CD4-positive, CD25-positive, alpha-beta regulatory T cell (primary cell): Measurements from ENCODE around the gene MUC20. TPM values are rescaled to one million over a fixed set of nuclear protein-coding genes. Genes with fewer than 3 reads are reported as not detected.
"Not testable (repeated sequence)": the region's sequence is repeated elsewhere in the genome, so short reads cannot be mapped to it uniquely, and the experiment has no call there.

Source experiments
- ATAC-seq, 2 donors: fragments of 150-1000 bp; cut with Tn5 transposase; one replicate each; pipeline ENCODE4 v1.10.0; 2021; ENCODE audit warnings: low read depth in 2 of 2, moderate number of reproducible peaks in 2 of 2, moderate library complexity in 1 of 2
- DNase-seq, 3 donors: peaks; one replicate each; pipeline versions ENCODE4 v3.0.0 to v3.0.0-alpha.2; 2012 to 2022; ENCODE audit warnings: mixed read lengths in 1 of 3
- H3K27ac ChIP-seq: one replicate; pipeline ENCODE4 v1.7.0; 2013; ENCODE audit warnings: mild to moderate bottlenecking, low read length; ENCODE audit not compliant: insufficient read depth, poor library complexity, severe bottlenecking
- H3K27me3 ChIP-seq: one replicate; pipeline ENCODE4 v1.7.0; 2013; ENCODE audit warnings: low read length; ENCODE audit not compliant: control insufficient read depth, insufficient read depth
- H3K36me3 ChIP-seq: one replicate; pipeline ENCODE4 v1.7.0; 2013; ENCODE audit warnings: mild to moderate bottlenecking, low read length, moderate library complexity; ENCODE audit not compliant: control insufficient read depth, insufficient read depth
- H3K4me1 ChIP-seq: 2 replicates; pipeline ENCODE4 v1.7.0; 2013; ENCODE audit warnings: mild to moderate bottlenecking, low read length; ENCODE audit not compliant: insufficient read depth, control insufficient read depth, poor library complexity, severe bottlenecking
- H3K4me3 ChIP-seq: one replicate; pipeline ENCODE4 v1.7.0; 2013; ENCODE audit warnings: low read depth, mild to moderate bottlenecking, low read length, moderate library complexity
- H3K9me3 ChIP-seq, 2 experiments: 1 replicate in 1 of 2; 2 replicates in 1 of 2; pipeline ENCODE4 v1.7.0; 2013; ENCODE audit warnings: low read length in 2 of 2, mild to moderate bottlenecking in 1 of 2, moderate library complexity in 1 of 2; ENCODE audit not compliant: control insufficient read depth in 2 of 2
- H3K27ac Mint-ChIP-seq, 3 donors: one replicate each; pipeline ENCODE4 v1.8.0; 2020 to 2022; ENCODE audit warnings: mild to moderate bottlenecking in 3 of 3, mixed read lengths in 3 of 3, moderate library complexity in 2 of 3
- H3K27me3 Mint-ChIP-seq: one replicate; pipeline ENCODE4 v1.8.0; 2022; ENCODE audit warnings: mild to moderate bottlenecking, mixed read lengths
- H3K36me3 Mint-ChIP-seq: one replicate; pipeline ENCODE4 v1.8.0; 2020; ENCODE audit warnings: mixed read lengths
- H3K4me1 Mint-ChIP-seq, 4 donors: one replicate each; pipeline ENCODE4 v1.8.0; 2020 to 2022; ENCODE audit warnings: mixed read lengths in 4 of 4, mild to moderate bottlenecking in 1 of 4
- H3K4me3 Mint-ChIP-seq, 4 donors: one replicate each; pipeline ENCODE4 v1.8.0; 2020 to 2022; ENCODE audit warnings: mild to moderate bottlenecking in 4 of 4, mixed read lengths in 4 of 4, moderate library complexity in 3 of 4
- H3K9me3 Mint-ChIP-seq, 7 donors: one replicate each; pipeline ENCODE4 v1.8.0; 2020 to 2022; ENCODE audit warnings: mixed read lengths in 7 of 7, mild to moderate bottlenecking in 3 of 7, moderate library complexity in 2 of 7
- polyA plus RNA-seq, 4 donors: library from polyadenylated mRNA; unstranded; fragments of 300-500 nt; fragmentation: Illumina TruSeq; gene quantifications; one replicate each; pipeline ENCODE4 v1.2.3, GENCODE V29; 2021
- total RNA-seq: library from RNA; stranded (reverse); gene quantifications from one replicate; pipeline ENCODE4 v1.2.3, GENCODE V29; 2022

MUC20 gene
- total and polyA plus RNA-seq, 5 donors from 2014 or later = 0.14 to 1.5 (median 0.47) TPM; not detected in 2

- not testable (repeated sequence) for H3K4me1 ChIP-seq, H3K9me3 ChIP-seq, H3K27me3 Mint-ChIP-seq, H3K9me3 Mint-ChIP-seq, H3K27ac ChIP-seq, DNase-seq, H3K27me3 ChIP-seq, H3K4me1 Mint-ChIP-seq, H3K4me3 ChIP-seq
- H3K36me3 Mint-ChIP-seq = peaks cover 39% of the 10 kb centered on the region
- ATAC-seq = peak in 1 of 2 donors; percentile 17
- peak overlapping the region in 1 of 3 donors; percentile 78 for H3K27ac Mint-ChIP-seq
- H3K36me3 ChIP-seq = peaks cover 23% of the 10 kb centered on the region
- H3K4me3 Mint-ChIP-seq = peak overlapping the region in 1 of 4 donors; percentile 55
Observed at GRCh38 chr3:195683722-195684526, 36.9 kb upstream of the MUC20 start.

DNA sequence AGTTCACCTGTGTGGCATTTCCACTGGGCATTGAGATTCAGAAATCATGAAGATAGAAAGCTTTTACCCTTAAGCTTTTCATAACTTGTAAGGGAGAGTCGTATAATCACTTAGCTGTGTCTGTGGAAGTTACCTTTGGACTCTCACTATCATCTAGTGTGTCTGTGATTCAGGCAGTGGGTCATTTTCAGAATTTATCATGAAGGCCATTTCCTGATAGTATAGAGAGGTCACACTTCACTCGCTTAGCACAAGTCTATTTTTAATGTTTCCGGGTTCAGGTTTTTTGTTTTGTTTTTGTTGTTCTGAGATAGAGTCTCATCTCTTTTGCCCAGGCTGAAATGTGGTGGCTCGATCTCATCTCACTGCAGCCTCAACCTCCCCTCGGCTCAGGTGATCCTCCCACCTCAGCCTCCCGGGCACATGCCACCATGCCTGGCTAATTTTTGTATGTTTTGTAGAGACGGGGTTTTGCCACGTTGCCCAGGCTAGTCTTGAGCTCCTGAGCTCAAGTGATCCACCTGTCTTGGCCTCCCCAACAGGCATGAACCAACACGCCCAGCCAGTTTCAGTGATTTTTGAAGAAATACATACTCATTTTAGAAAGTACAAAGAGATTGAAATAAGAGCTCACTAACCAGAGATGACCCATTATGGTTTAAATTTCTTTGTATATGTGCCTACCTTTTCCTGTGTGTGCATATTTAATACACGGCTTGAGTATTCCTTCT, 36.1 kb upstream of the MUC20 start:
- H3K27me3 Mint-ChIP-seq, H3K9me3 ChIP-seq, ATAC-seq, H3K27ac ChIP-seq, H3K4me1 ChIP-seq, H3K9me3 Mint-ChIP-seq, H3K4me1 Mint-ChIP-seq, H3K4me3 Mint-ChIP-seq, DNase-seq, H3K27me3 ChIP-seq, H3K4me3 ChIP-seq: not testable (repeated sequence)
- peaks cover 44% of the 10 kb centered on the region for H3K36me3 Mint-ChIP-seq
- H3K36me3 ChIP-seq = peaks cover 30% of the 10 kb centered on the region
- H3K27ac Mint-ChIP-seq = peak overlapping the region in 2 of 3 donors; percentile 47 to 78

DNA sequence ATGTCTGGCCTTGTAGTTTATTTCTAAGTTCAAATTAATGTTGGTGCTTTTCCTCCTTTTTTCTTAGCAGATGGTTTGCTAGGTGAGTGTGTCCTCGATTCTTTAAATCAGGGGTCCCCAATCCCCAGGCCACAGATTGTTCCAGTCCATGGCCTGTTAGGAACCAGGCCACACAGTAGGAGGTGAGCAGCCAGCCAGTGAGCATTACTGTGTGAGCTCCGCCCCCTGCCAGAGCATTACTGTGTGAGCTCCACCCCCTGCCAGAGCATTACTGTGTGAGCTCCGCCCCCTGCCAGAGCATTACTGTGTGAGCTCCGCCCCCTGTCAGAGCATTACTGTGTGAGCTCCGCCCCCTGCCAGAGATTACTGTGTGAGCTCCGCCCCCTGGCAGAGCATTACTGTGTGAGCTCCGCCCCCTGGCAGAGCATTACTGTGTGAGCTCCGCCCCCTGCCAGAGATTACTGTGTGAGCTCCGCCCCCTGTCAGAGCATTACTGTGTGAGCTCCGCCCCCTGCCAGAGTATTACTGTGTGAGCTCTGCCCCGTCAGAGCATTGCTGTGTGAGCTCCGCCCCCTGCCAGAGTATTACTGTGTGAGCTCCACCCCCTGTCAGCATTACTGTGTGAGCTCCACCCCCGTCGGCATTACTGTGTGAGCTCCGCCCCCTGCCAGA, 34.1 kb upstream of the MUC20 start:
- ATAC-seq = not testable (repeated sequence)

DNA sequence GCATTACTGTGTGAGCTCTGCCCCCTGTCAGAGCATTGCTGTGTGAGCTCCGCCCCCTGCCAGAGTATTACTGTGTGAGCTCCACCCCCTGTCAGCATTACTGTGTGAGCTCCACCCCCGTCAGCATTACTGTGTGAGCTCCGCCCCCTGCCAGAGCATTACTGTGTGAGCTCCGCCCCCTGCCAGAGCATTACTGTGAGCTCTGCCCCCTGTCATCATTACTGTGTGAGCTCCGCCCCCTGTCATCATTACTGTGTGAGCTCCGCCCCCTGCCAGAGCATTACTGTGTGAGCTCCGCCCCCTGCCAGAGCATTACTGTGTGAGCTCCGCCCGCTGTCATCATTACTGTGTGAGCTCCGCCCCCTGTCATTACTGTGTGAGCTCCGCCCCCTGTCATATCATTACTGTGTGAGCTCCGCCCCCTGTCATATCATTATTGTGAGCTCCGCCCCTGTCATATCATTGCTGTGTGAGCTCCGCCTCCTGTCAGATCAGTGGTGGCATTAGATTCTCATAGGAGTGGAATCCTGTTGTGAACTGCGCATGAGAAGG, 33.5 kb upstream of the MUC20 start:
- not testable (repeated sequence) for H3K9me3 Mint-ChIP-seq, ATAC-seq, H3K9me3 ChIP-seq, H3K27me3 Mint-ChIP-seq, H3K27me3 ChIP-seq, H3K4me3 ChIP-seq, H3K27ac ChIP-seq, H3K4me1 Mint-ChIP-seq, H3K4me3 Mint-ChIP-seq, H3K4me1 ChIP-seq
- Mint-ChIP-seq H3K36me3 (peaks cover 51% of the 10 kb centered on the region), H3K27ac (peak overlapping the region in 1 of 3 donors; percentile 2)
- DNase-seq = peak; percentile 20 to 75 (median 30)
- peaks cover 31% of the 10 kb centered on the region for H3K36me3 ChIP-seq

More for the DNA sequence above, 34.1 kb upstream of the MUC20 start:
- DNase-seq = peak in 1 of 3 donors; percentile 11
- H3K9me3 ChIP-seq, H3K27ac ChIP-seq, H3K4me1 Mint-ChIP-seq, H3K27me3 Mint-ChIP-seq, H3K4me1 ChIP-seq, H3K4me3 Mint-ChIP-seq, H3K4me3 ChIP-seq, H3K27me3 ChIP-seq, H3K9me3 Mint-ChIP-seq: not testable (repeated sequence)
- H3K36me3 ChIP-seq = peaks cover 30% of the 10 kb centered on the region
- Mint-ChIP-seq H3K36me3 (peaks cover 45% of the 10 kb centered on the region), H3K27ac (peak overlapping the region in 2 of 3 donors; percentile 2 to 77)

DNA sequence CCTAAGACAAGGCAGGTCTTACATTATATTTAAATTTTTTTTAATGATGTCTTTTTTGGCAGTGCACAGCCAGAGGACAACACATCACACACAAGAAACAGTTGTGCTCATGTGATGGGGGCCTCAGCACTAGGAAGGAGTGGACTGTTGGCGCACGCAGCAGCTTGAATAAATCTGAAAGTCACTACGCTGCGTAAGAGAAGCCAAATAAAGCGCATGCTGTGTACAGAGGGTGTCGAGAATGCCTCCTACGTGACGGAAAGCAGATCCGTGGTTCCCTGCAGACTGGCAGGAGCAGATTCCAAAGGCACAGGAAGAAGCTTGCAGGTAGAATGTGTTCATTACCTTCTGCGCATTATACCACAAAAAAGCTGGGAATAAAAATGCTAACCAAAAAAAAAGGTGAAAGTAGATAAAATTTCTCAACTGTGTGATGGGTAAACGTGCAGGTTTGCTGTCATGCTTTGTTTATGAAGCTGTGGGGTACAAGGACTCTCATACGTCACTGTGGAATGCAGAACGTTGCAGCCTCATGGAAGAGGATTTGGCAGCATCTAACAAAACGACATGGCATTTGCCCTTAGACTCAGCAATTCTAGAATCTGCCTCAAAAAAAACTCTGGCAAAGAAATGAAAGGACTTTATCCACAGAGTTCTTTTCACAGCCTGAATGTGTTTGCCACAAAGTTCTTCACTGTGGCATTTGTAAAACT, 32.2 kb upstream of the MUC20 start:
- H3K36me3 ChIP-seq = peaks cover 37% of the 10 kb centered on the region
- H3K27ac ChIP-seq, H3K27me3 Mint-ChIP-seq, H3K27me3 ChIP-seq, H3K4me3 Mint-ChIP-seq, H3K9me3 ChIP-seq, H3K4me3 ChIP-seq, H3K9me3 Mint-ChIP-seq, H3K27ac Mint-ChIP-seq, H3K4me1 ChIP-seq, H3K4me1 Mint-ChIP-seq, ATAC-seq, DNase-seq: not testable (repeated sequence)
- H3K36me3 Mint-ChIP-seq = peaks cover 56% of the 10 kb centered on the region

DNA sequence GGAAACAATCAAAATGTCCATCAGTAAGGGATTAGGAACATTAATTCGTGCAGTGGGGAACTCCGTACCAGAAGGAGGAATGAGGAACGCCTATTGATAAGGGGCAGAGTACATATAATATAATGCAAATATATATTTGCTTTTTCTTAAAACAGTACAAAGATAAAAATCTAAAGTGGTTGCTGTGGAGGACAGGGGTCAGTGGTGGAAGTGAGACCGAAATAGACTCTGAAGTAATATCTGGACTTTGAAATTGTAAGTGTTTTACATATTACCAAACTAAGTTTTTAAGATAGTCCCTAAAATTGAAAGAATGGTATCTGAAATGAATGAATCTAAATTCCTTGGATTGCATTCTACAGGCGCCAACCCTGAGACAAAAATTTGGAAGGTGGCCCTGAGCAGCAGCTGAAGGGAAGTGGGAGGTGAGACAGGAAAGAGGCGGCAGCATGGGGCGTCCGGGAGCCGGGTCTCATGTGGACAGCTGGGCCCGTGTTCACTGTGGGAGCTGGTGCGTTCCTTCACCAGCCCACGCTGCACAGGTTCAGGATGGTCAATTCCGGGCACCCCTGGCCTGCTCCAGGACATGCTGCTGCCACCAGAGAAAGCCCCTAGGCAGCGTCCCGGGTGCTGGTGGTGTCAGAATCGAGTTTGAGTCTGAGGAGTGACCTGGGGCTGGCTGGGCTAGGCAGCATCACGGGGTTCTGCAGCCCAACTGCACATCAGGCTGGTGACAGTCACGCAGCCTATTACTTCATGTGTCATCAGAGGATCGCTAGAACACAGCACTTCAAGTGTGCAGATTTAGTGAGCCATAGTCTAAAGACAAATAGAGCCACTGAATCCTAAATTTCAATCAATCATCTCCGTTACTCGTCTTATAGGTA, 31.4 kb upstream of the MUC20 start:
- not testable (repeated sequence) for H3K4me1 ChIP-seq, H3K27me3 Mint-ChIP-seq, H3K4me1 Mint-ChIP-seq, H3K4me3 ChIP-seq, H3K4me3 Mint-ChIP-seq, ATAC-seq, H3K27ac ChIP-seq, H3K9me3 ChIP-seq, H3K9me3 Mint-ChIP-seq, H3K27me3 ChIP-seq, DNase-seq
- Mint-ChIP-seq H3K27ac (peak overlapping the region in 1 of 3 donors; percentile 9), H3K36me3 (peaks cover 54% of the 10 kb centered on the region)
- H3K36me3 ChIP-seq = peaks cover 36% of the 10 kb centered on the region
